SH-SY5Y (cell line): ENCODE data around the gene HAUS8.

Experiments
- GATA2 ChIP-seq: IDR thresholded peaks from 2 replicates; pipeline ENCODE4 v1.6.1; 2011; ENCODE audit warnings: mild to moderate bottlenecking, low read depth, low read length
- GATA3 ChIP-seq: IDR thresholded peaks from 2 replicates; pipeline ENCODE4 v1.6.1; 2011; ENCODE audit warnings: low read depth, mild to moderate bottlenecking, low read length, moderate library complexity

GRCh38 chr19:17110599-17110966 is 35.3 kb upstream of the HAUS8 start:
- TF ChIP-seq GATA3: no peak
- TF ChIP-seq GATA2: no peak
